ENCODE measurements around the gene HPCA. TPM values are rescaled to one million over a fixed set of nuclear protein-coding genes. Genes with fewer than 3 reads are reported as not detected.

The HPCA gene
- total RNA-seq, 2 donors from 2014 or later = not detected

DNA sequence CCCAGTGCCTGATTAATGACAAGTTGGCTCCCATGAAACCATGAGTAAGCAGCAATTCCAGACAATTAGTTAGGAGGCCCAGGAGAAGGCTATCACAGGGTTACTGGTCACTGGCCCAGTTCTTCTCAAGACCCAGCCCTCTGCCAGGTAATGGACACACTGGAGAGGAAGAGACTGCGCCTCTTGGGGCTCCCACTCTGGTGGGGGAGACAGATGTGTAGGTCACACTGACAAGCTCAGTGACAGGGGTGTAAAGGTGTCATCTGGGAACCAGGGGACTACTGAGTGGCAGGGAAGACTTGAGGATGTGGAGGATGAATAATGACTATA is 4.9 kb downstream of the HPCA start:
- 100% methylated on average over 1 of the region's 1 CpG for WGBS, 2 donors
- intact Hi-C loops (cut with DNase I) = no loop called here
- TF ChIP-seq, protein P1, sequence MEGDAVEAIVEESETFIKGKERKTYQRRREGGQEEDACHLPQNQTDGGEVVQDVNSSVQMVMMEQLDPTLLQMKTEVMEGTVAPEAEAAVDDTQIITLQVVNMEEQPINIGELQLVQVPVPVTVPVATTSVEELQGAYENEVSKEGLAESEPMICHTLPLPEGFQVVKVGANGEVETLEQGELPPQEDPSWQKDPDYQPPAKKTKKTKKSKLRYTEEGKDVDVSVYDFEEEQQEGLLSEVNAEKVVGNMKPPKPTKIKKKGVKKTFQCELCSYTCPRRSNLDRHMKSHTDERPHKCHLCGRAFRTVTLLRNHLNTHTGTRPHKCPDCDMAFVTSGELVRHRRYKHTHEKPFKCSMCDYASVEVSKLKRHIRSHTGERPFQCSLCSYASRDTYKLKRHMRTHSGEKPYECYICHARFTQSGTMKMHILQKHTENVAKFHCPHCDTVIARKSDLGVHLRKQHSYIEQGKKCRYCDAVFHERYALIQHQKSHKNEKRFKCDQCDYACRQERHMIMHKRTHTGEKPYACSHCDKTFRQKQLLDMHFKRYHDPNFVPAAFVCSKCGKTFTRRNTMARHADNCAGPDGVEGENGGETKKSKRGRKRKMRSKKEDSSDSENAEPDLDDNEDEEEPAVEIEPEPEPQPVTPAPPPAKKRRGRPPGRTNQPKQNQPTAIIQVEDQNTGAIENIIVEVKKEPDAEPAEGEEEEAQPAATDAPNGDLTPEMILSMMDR (IDR thresholded peaks at IDR 0.05) = no peak
- no peak for TF ChIP-seq POLR2A (IDR thresholded peaks at IDR 0.05)
- DNase-seq (no peak), ATAC-seq (no peak)
- Histone ChIP-seq H3K36me3 (replicated peaks in 1 of 2; ENCODE audit: insufficient read depth in 1 of 2, low read depth in 2 of 2) (no peaks in the 10 kb centered on the region), H3K4me1 (peaks cover 20% of the 10 kb centered on the region), H3K4me3 (no peak overlapping the region), H3K27ac (no peak overlapping the region), H3K9me3 (no peaks in the 10 kb centered on the region), H3K27me3 (peaks cover 0 to 7% of the 10 kb centered on the region in 2 donors)

DNA sequence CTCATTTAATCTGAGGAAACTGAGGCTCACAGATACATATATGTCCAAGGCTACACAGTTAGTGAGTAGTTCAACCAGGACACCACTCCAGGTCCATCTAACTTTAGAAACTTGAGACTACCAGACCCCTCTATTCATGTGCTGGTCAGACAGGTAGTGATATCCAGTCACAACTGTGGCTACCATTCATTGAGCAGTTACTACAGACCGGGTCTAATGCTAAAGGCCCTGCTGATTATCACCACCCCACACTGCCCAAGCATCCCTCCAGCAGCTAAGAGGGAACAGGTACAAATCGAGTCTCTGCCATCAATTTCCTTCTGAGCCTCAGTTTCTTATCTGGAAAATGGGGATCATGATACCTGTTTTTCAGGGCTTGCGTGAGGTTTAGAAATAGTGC is 5.3 kb downstream of the HPCA start:
- DNase-seq (no peak), ATAC-seq (no peak)
- WGBS, 2 donors = 81 to 100% methylated on average over 1 to 3 of the region's 3 CpGs
- Histone ChIP-seq H3K27me3 (peaks cover 0 to 3% of the 10 kb centered on the region in 2 donors), H3K9me3 (no peaks in the 10 kb centered on the region), H3K4me3 (no peak overlapping the region), H3K4me1 (peaks cover 16% of the 10 kb centered on the region), H3K36me3 (replicated peaks in 1 of 2; ENCODE audit: insufficient read depth in 1 of 2, low read depth in 2 of 2) (no peaks in the 10 kb centered on the region), H3K27ac (no peak overlapping the region)
- TF ChIP-seq, protein P1 (IDR thresholded peaks at IDR 0.05) = no peak
- TF ChIP-seq POLR2A (IDR thresholded peaks at IDR 0.05) = no peak
- intact Hi-C loops (cut with DNase I) = no loop called here

DNA sequence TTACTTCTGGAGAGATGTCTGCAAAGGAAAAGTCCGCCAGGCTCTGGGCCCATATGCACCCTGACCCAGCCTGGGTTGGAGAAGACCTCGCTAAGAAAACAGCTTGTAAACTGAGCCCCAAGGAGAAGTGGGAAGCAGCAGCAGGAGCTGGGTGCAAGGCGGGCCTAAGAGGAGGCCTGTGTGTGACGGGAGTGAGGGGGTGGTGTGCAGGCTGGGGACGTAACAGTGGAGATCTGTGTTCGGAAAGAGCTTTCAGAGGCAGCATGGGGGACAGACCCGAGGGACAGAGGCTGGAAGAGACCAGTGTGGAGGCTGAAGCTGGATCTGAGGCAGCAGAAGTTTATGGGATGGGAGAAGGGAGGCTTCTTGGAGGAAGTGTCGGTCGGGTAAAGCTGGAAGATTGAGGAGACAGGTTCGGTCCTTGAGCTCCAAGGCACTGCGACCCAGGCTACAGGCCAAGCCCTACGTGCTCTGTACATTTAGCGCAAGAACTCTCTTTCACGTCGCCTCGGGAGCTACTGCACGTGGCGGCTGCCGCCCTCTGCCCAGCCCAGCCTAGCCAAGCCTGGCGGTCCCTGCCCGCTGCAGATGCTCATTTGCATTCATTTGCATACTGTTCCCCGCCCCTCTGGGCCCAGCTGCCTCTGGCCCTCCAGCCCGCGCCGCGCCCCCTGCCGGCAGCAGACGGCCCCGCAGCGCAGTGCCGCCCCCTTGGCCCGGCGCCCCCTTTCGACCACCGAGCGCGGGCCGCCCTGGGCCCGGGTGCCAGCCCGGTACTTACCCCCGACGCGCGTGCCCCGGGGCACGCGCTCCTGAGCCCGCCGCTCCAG is 6.3 kb downstream of the HPCA start:
- DNase-seq = peak in 2 of 4 donors; percentile 37 to 41
- H3K4me3 ChIP-seq = peak overlapping the region in 1 of 2 donors; percentile 12
- no peak for TF ChIP-seq POLR2A (IDR thresholded peaks at IDR 0.05)
- TF ChIP-seq, protein P1 (IDR thresholded peaks at IDR 0.05) = peak in 4 of 7 experiments; percentile 29 to 48 (median 38)
- no peaks in the 10 kb centered on the region for H3K36me3 ChIP-seq (replicated peaks in 1 of 2; ENCODE audit: insufficient read depth in 1 of 2, low read depth in 2 of 2)
- H3K9me3 ChIP-seq = no peaks in the 10 kb centered on the region
- H3K27ac ChIP-seq = no peak overlapping the region
- WGBS, 2 donors = 23 to 48% methylated on average over 25 to 48 of the region's 49 CpGs
- no peaks in the 10 kb centered on the region for H3K27me3 ChIP-seq
- peaks cover 14% of the 10 kb centered on the region for H3K4me1 ChIP-seq
- peak; percentile 41 for ATAC-seq
- intact Hi-C loops (cut with DNase I) = no loop called here

DNA sequence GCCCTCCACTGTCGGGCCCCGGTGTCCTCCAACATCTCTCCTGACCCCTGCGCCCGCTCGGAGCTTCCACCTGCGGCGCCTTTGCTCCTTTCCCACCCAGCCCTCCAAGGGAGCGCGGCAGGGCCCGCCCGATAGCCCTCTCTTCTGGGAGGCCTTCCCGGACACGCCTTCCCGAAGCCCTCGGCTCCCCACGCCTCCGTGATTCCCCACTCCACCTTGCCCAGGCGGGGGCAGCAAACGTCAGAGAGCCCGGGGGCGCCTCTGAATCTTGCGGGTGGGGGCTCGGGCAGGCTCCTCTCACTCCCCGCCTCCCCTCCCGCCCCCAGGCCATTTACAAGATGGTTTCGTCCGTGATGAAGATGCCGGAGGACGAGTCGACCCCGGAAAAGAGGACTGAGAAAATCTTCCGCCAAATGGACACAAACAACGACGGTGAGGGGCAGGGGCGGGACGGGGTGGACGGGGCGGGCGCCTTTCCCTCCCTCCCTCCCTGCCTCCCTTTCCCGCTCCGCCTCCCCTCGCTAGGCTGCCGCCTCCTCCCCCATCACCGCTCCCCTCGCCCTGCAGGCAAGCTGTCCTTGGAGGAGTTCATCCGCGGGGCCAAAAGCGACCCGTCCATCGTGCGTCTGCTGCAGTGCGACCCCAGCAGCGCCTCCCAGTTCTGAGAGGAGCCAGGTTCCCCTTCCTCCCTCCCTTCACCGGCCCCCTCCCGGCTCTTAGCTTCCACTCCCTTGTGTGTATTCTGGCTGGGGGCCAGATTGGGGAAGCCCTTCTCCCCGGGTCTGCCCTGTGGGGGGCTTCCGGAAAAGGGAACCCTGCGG is 7.1 kb downstream of the HPCA start:
- Histone ChIP-seq H3K4me1 (peaks cover 14% of the 10 kb centered on the region), H3K9me3 (no peaks in the 10 kb centered on the region), H3K27me3 (no peaks in the 10 kb centered on the region), H3K27ac (no peak overlapping the region), H3K4me3 (peak overlapping the region in 1 of 2 donors; percentile 12), H3K36me3 (replicated peaks in 1 of 2; ENCODE audit: insufficient read depth in 1 of 2, low read depth in 2 of 2) (no peaks in the 10 kb centered on the region)
- DNase-seq = peak in 2 of 4 donors; percentile 47 to 48
- WGBS, 2 donors = 4 to 7% methylated on average over 50 to 54 of the region's 58 CpGs
- ATAC-seq = peak; percentile 56
- TF ChIP-seq POLR2A (IDR thresholded peaks at IDR 0.05) = no peak
- TF ChIP-seq, protein P1 (IDR thresholded peaks at IDR 0.05) = peak in 1 of 7 experiments; percentile 0
- intact Hi-C loops (cut with DNase I) = no loop called here
